Astrocyte of the cerebellum (primary cell): ENCODE measurements around the gene A2M.

Experiments used
- DNase-seq: peaks from one replicate; pipeline ENCODE4 v3.0.0-alpha.2; 2011; ENCODE audit warnings: low read depth
- H3K4me3 ChIP-seq: 2 replicates; pipeline ENCODE4 v1.5.1; 2011; ENCODE audit warnings: mild to moderate bottlenecking, low read depth, low read length, moderate library complexity
- CTCF ChIP-seq: IDR thresholded peaks from 2 replicates; pipeline ENCODE4 v1.5.1; 2012; ENCODE audit warnings: low read length, low read depth, moderate library complexity, mild to moderate bottlenecking; ENCODE audit errors: missing control alignments
- in situ Hi-C: cut with HindIII; loops from 2 replicates; pipeline ENCODE4 v1.10.0; 2017; ENCODE audit warnings: low sequenced_read_pairs

Gene A2M

GRCh38 chr12:9048930-9049329 is 66.8 kb downstream of the A2M start:
- DNase-seq = no peak
- no peak overlapping the region for H3K4me3 ChIP-seq
- in situ Hi-C loops = no loop called here
- TF ChIP-seq CTCF = no peak

- no peak for DNase-seq
- in situ Hi-C loops = no loop called here
- no peak overlapping the region for H3K4me3 ChIP-seq
- TF ChIP-seq CTCF = no peak
Measured at GRCh38 chr12:9047105-9047504, 68.6 kb downstream of the A2M start.

- no peak overlapping the region for H3K4me3 ChIP-seq
- DNase-seq = no peak
- TF ChIP-seq CTCF = no peak
- in situ Hi-C loops = no loop called here
Measured at GRCh38 chr12:9043766-9044165, 72.0 kb downstream of the A2M start.

GRCh38 chr12:9041321-9041720 is 74.4 kb downstream of the A2M start:
- in situ Hi-C loops = no loop called here
- no peak for TF ChIP-seq CTCF
- DNase-seq = no peak
- no peak overlapping the region for H3K4me3 ChIP-seq

GRCh38 chr12:9040484-9041186 is 75.1 kb downstream of the A2M start:
- in situ Hi-C loops = no loop called here
- DNase-seq = no peak
- no peak overlapping the region for H3K4me3 ChIP-seq
- no peak for TF ChIP-seq CTCF

GRCh38 chr12:9039397-9039977 is 76.2 kb downstream of the A2M start:
- in situ Hi-C loops = loop anchor here (5.0 kb wide), 1 partner anchor 77 kb away; no protein-coding TSS in a partner anchor
- DNase-seq = peak; percentile 11

More at GRCh38 chr12:9039397-9039977, 76.2 kb downstream of the A2M start:
- no peak overlapping the region for H3K4me3 ChIP-seq
- TF ChIP-seq CTCF = peak; percentile 65
